ENCODE data around the gene PLCG2. TPM values are rescaled to one million over a fixed set of nuclear protein-coding genes. Genes with fewer than 3 reads are reported as not detected.

Gene PLCG2
- polyA plus RNA-seq, 3 donors: 19.5 to 47.4 (median 35.5) TPM

DNA sequence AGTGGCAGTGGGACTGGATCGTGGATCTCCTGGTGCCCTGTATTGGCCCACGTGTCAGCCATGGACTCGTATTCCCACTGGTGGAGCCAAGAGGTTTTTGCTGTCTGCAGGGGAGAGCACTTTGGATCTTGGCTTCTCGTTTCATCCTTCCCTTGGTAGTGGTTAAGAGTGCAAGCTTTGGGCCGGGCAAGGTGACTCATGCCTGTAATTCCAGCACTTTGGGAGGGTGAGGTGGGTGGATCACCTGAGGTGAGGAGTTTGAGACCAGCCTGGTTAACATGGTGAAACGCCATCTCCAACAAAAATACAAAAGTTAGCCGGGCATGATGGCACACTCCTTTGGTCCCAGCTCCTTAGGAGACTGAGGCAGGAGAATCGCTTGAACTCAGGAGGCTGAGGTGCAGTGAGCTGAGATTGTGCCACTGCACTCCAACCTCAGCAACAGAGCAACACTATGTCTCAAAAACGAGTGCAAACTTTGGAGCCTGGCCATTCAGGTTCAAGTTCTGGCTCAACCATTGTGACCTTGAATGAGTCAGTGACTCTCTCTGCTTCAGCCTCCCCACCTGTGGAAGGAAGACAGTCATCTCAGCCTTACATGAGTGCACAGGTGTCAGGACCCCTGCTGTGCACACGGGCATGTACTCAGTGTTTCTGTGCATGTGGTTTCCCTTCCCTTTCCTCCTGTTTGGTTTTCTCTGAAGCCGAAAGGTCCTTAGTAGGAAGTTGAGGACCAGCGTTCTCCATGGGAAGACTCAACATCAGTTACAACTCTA is 57.4 kb downstream of the PLCG2 start:
- Histone ChIP-seq H3K27me3 (ENCODE audit: control insufficient read depth in 2 of 2, insufficient read depth in 2 of 2, low read length in 2 of 2) (no peaks in the 10 kb centered on the region), H3K9ac (ENCODE audit: insufficient read depth, low read length, poor library complexity, severe bottlenecking) (no peak overlapping the region), H3K4me1 (ENCODE audit: control insufficient read depth in 1 of 2, insufficient read depth in 2 of 2, low read length in 2 of 2) (peaks cover 63 to 66% of the 10 kb centered on the region in 2 donors), H3K36me3 (replicated peaks in 1 of 2; ENCODE audit: control insufficient read depth in 1 of 2, insufficient read depth in 2 of 2, low read length in 2 of 2) (no peaks in the 10 kb centered on the region), H3K9me3 (replicated peaks in 1 of 2; ENCODE audit: control insufficient read depth in 1 of 2, insufficient read depth in 1 of 2, low read length in 2 of 2) (no peaks in the 10 kb centered on the region), H2AFZ (ENCODE audit: insufficient read depth, low read depth, low read length, poor library complexity, severe bottlenecking) (no peak overlapping the region), H4K20me1 (ENCODE audit: insufficient read depth, low read length) (peaks cover 81% of the 10 kb centered on the region), H3K27ac (ENCODE audit: low read depth in 1 of 2, low read length in 2 of 2) (peak overlapping the region; percentile 29 to 61), H3K4me3 (replicated peaks in 1 of 3; ENCODE audit: low read depth in 2 of 3, low read length in 3 of 3) (peak overlapping the region in 1 of 3 experiments; percentile 32), H3K79me2 (ENCODE audit: insufficient read depth, low read length) (peaks cover 70% of the 10 kb centered on the region), H3K4me2 (replicated peaks; ENCODE audit: extremely low read depth, low read length, poor library complexity, severe bottlenecking) (peak overlapping the region; percentile 25)
- Mint-ChIP-seq H3K36me3 (peaks cover 8 to 21% of the 10 kb centered on the region in 2 donors), H3K27me3 (ENCODE audit: low read depth in 3 of 3) (peaks cover 0 to 3% (median 0%) of the 10 kb centered on the region in 3 donors), H3K4me3 (peak overlapping the region; percentile 45 to 75), H3K9me3 (no peaks in the 10 kb centered on the region), H3K4me1 (peaks cover 76% of the 10 kb centered on the region), H3K27ac (peak overlapping the region; percentile 19 to 86 (median 76))
- intact Hi-C loops (cut with micrococcal nuclease): no loop called here
- 88% methylated on average over 6 of the region's 12 CpGs for WGBS (ENCODE audit: insufficient coverage)
- TF ChIP-seq, protein P1, sequence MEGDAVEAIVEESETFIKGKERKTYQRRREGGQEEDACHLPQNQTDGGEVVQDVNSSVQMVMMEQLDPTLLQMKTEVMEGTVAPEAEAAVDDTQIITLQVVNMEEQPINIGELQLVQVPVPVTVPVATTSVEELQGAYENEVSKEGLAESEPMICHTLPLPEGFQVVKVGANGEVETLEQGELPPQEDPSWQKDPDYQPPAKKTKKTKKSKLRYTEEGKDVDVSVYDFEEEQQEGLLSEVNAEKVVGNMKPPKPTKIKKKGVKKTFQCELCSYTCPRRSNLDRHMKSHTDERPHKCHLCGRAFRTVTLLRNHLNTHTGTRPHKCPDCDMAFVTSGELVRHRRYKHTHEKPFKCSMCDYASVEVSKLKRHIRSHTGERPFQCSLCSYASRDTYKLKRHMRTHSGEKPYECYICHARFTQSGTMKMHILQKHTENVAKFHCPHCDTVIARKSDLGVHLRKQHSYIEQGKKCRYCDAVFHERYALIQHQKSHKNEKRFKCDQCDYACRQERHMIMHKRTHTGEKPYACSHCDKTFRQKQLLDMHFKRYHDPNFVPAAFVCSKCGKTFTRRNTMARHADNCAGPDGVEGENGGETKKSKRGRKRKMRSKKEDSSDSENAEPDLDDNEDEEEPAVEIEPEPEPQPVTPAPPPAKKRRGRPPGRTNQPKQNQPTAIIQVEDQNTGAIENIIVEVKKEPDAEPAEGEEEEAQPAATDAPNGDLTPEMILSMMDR (IDR thresholded peaks at IDR 0.05): no peak
- DNase-seq: peak in 2 of 3 donors; percentile 27 to 34

DNA sequence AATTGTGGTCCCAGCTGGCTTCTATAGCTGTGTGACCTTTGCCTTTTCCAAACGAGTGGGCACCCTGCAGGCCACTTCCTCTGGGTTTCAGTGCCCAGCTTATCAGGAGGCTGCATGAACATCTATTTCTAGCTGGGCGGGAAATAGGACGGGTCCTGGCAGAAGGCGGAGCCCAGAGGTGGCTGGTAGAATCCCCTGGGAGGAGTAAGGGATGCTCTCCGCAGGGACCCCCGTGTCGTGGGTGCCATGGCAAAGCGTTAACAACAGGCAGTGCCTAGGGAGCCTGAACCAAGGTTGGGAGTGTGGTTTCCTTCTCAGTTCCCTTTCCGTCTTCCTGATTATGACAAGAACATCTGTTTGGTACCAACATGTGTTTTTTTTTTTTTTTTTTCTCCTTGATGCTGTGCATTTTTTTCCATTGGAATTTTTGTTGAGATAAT is 58.2 kb downstream of the PLCG2 start:
- intact Hi-C loops (cut with micrococcal nuclease): no loop called here
- Mint-ChIP-seq H3K27me3 (ENCODE audit: low read depth in 3 of 3) (peaks cover 0 to 1% (median 0%) of the 10 kb centered on the region in 3 donors), H3K36me3 (peaks cover 8 to 26% of the 10 kb centered on the region in 2 donors), H3K4me1 (peaks cover 76% of the 10 kb centered on the region), H3K4me3 (peak overlapping the region in 1 of 2 donors; percentile 75), H3K27ac (peak overlapping the region in 6 of 7 donors; percentile 50 to 81 (median 76)), H3K9me3 (no peaks in the 10 kb centered on the region)
- DNase-seq: peak in 1 of 3 donors; percentile 31
- H3K27ac ChIP-seq (ENCODE audit: low read depth in 1 of 2, low read length in 2 of 2): peak overlapping the region; percentile 26 to 61
- H4K20me1 ChIP-seq (ENCODE audit: insufficient read depth, low read length): peaks cover 86% of the 10 kb centered on the region
- peaks cover 0 to 2% of the 10 kb centered on the region in 2 donors for H3K36me3 ChIP-seq (replicated peaks in 1 of 2; ENCODE audit: control insufficient read depth in 1 of 2, insufficient read depth in 2 of 2, low read length in 2 of 2)
- peak overlapping the region; percentile 25 for H3K4me2 ChIP-seq (replicated peaks; ENCODE audit: extremely low read depth, low read length, poor library complexity, severe bottlenecking)
- H3K79me2 ChIP-seq (ENCODE audit: insufficient read depth, low read length): peaks cover 73% of the 10 kb centered on the region
- WGBS (ENCODE audit: insufficient coverage): 11% methylated on average over 7 of the region's 9 CpGs
- no peak overlapping the region for H2AFZ ChIP-seq (ENCODE audit: insufficient read depth, low read depth, low read length, poor library complexity, severe bottlenecking)
- H3K9me3 ChIP-seq (replicated peaks in 1 of 2; ENCODE audit: control insufficient read depth in 1 of 2, insufficient read depth in 1 of 2, low read length in 2 of 2): no peaks in the 10 kb centered on the region
- peaks cover 63 to 64% of the 10 kb centered on the region in 2 donors for H3K4me1 ChIP-seq (ENCODE audit: control insufficient read depth in 1 of 2, insufficient read depth in 2 of 2, low read length in 2 of 2)
- H3K4me3 ChIP-seq (replicated peaks in 1 of 3; ENCODE audit: low read depth in 2 of 3, low read length in 3 of 3): peak overlapping the region in 1 of 3 experiments; percentile 32
- H3K9ac ChIP-seq (ENCODE audit: insufficient read depth, low read length, poor library complexity, severe bottlenecking): no peak overlapping the region
- TF ChIP-seq, protein P1 (IDR thresholded peaks at IDR 0.05): no peak
- no peaks in the 10 kb centered on the region for H3K27me3 ChIP-seq (ENCODE audit: control insufficient read depth in 2 of 2, insufficient read depth in 2 of 2, low read length in 2 of 2)

Measured in CD14-positive monocyte (primary cell).